ENCODE data around the gene CYP24A1.

GRCh38 chr20:54122681-54123586 is 50.9 kb downstream of the CYP24A1 start:
- TF ChIP-seq EZH2 (IDR thresholded peaks at IDR 0.05; ENCODE audit: insufficient read depth, poor library complexity, severe bottlenecking) = no peak
- TF ChIP-seq EZH2phosphoT487 (IDR thresholded peaks at IDR 0.05; ENCODE audit: insufficient read depth, low read depth) = no peak
